Measurements from ENCODE around the gene AP3S1. TPM values are rescaled to one million over a fixed set of nuclear protein-coding genes. Genes with fewer than 3 reads are reported as not detected.

Gene AP3S1
- polyA plus RNA-seq, 3 donors: 30.2 to 86.1 (median 84.8) TPM

DNA sequence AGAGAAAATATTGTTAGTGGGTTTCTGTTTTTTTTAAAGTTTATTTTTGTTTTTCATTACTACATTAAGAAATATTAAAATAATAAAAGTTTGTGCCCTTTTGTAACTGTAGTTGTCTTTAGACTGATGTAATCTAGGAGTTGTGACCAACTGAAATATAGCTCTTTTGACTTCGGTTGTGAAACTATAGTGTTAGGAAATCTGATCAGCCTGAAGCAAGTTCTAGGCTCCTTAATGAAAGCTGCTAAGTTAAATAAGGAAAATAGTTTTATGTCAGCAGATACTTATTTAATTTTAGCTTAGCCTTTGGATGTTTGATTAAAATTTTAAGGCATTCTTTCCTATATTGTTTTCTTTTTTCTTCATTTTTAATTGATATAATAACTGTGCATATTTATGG, 14.2 kb downstream of the AP3S1 start:
- peaks cover 23 to 27% of the 10 kb centered on the region in 2 donors for H3K4me1 ChIP-seq (ENCODE audit: control insufficient read depth in 1 of 2, insufficient read depth in 2 of 2, low read length in 2 of 2)
- TF ChIP-seq, protein P1, sequence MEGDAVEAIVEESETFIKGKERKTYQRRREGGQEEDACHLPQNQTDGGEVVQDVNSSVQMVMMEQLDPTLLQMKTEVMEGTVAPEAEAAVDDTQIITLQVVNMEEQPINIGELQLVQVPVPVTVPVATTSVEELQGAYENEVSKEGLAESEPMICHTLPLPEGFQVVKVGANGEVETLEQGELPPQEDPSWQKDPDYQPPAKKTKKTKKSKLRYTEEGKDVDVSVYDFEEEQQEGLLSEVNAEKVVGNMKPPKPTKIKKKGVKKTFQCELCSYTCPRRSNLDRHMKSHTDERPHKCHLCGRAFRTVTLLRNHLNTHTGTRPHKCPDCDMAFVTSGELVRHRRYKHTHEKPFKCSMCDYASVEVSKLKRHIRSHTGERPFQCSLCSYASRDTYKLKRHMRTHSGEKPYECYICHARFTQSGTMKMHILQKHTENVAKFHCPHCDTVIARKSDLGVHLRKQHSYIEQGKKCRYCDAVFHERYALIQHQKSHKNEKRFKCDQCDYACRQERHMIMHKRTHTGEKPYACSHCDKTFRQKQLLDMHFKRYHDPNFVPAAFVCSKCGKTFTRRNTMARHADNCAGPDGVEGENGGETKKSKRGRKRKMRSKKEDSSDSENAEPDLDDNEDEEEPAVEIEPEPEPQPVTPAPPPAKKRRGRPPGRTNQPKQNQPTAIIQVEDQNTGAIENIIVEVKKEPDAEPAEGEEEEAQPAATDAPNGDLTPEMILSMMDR (IDR thresholded peaks at IDR 0.05): no peak
- H3K27ac ChIP-seq (ENCODE audit: low read depth in 1 of 2, low read length in 2 of 2): peak overlapping the region in 1 of 2 donors; percentile 58
- H3K9ac ChIP-seq (ENCODE audit: insufficient read depth, low read length, poor library complexity, severe bottlenecking): no peak overlapping the region
- peak; percentile 14 to 40 (median 22) for DNase-seq
- H3K4me2 ChIP-seq (replicated peaks; ENCODE audit: extremely low read depth, low read length, poor library complexity, severe bottlenecking): peak overlapping the region; percentile 3
- peaks cover 43% of the 10 kb centered on the region for H3K4me1 Mint-ChIP-seq
- no peak overlapping the region for H3K4me3 Mint-ChIP-seq
- peaks cover 5 to 13% of the 10 kb centered on the region in 2 donors for H3K36me3 Mint-ChIP-seq
- H4K20me1 ChIP-seq (ENCODE audit: insufficient read depth, low read length): peaks cover 44% of the 10 kb centered on the region
- intact Hi-C loops (cut with micrococcal nuclease): no loop called here
- no peak overlapping the region for H2AFZ ChIP-seq (ENCODE audit: insufficient read depth, low read depth, low read length, poor library complexity, severe bottlenecking)
- H3K36me3 ChIP-seq (replicated peaks in 1 of 2; ENCODE audit: control insufficient read depth in 1 of 2, insufficient read depth in 2 of 2, low read length in 2 of 2): no peaks in the 10 kb centered on the region
- H3K27me3 ChIP-seq (ENCODE audit: control insufficient read depth in 2 of 2, insufficient read depth in 2 of 2, low read length in 2 of 2): no peaks in the 10 kb centered on the region
- H3K27me3 Mint-ChIP-seq (ENCODE audit: low read depth in 3 of 3): peaks cover 0 to 2% (median 0%) of the 10 kb centered on the region in 3 donors
- H3K79me2 ChIP-seq (ENCODE audit: insufficient read depth, low read length): peaks cover 98% of the 10 kb centered on the region
- H3K9me3 Mint-ChIP-seq: peaks cover 4 to 11% (median 7%) of the 10 kb centered on the region in 7 donors
- peaks cover 0 to 3% of the 10 kb centered on the region in 2 donors for H3K9me3 ChIP-seq (replicated peaks in 1 of 2; ENCODE audit: control insufficient read depth in 1 of 2, insufficient read depth in 1 of 2, low read length in 2 of 2)
- no peak overlapping the region for H3K4me3 ChIP-seq (replicated peaks in 1 of 3; ENCODE audit: low read depth in 2 of 3, low read length in 3 of 3)
- WGBS (ENCODE audit: insufficient coverage): 0% methylated on average over 1 of the region's 1 CpG
- peak overlapping the region in 3 of 7 donors; percentile 37 to 45 (median 44) for H3K27ac Mint-ChIP-seq

DNA sequence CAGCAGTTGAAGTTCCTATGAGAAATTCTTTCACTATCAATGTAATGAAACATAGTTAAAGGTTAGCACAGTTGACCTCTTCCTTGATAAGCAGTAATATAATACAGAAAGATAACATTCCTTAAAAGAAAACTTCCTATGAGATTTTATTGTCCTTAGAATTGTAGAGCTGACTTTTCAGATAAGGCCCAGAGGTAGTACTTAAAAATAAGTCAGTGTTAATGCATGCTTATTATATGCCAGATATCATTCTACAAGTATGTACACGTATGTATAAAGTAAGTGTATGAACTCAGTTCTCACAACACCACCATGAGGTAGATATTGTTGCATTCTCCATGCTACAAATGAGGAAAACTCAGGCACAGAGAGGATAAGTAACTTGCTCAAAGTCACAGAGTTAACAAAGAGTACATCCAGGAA, 15.3 kb downstream of the AP3S1 start:
- TF ChIP-seq, protein P1 (IDR thresholded peaks at IDR 0.05): no peak
- Mint-ChIP-seq H3K9me3 (peaks cover 4 to 13% (median 9%) of the 10 kb centered on the region in 7 donors), H3K4me3 (no peak overlapping the region), H3K27ac (peak overlapping the region in 2 of 7 donors; percentile 46 to 72), H3K4me1 (peaks cover 38% of the 10 kb centered on the region), H3K27me3 (ENCODE audit: low read depth in 3 of 3) (peaks cover 0 to 2% (median 0%) of the 10 kb centered on the region in 3 donors), H3K36me3 (peaks cover 5 to 13% of the 10 kb centered on the region in 2 donors)
- Histone ChIP-seq H3K79me2 (ENCODE audit: insufficient read depth, low read length) (peaks cover 98% of the 10 kb centered on the region), H3K27me3 (ENCODE audit: control insufficient read depth in 2 of 2, insufficient read depth in 2 of 2, low read length in 2 of 2) (no peaks in the 10 kb centered on the region), H3K4me1 (ENCODE audit: control insufficient read depth in 1 of 2, insufficient read depth in 2 of 2, low read length in 2 of 2) (peaks cover 23 to 27% of the 10 kb centered on the region in 2 donors), H3K4me2 (replicated peaks; ENCODE audit: extremely low read depth, low read length, poor library complexity, severe bottlenecking) (no peak overlapping the region), H2AFZ (ENCODE audit: insufficient read depth, low read depth, low read length, poor library complexity, severe bottlenecking) (no peak overlapping the region), H3K9me3 (replicated peaks in 1 of 2; ENCODE audit: control insufficient read depth in 1 of 2, insufficient read depth in 1 of 2, low read length in 2 of 2) (peaks cover 0 to 3% of the 10 kb centered on the region in 2 donors), H3K4me3 (replicated peaks in 1 of 3; ENCODE audit: low read depth in 2 of 3, low read length in 3 of 3) (no peak overlapping the region), H3K9ac (ENCODE audit: insufficient read depth, low read length, poor library complexity, severe bottlenecking) (no peak overlapping the region), H4K20me1 (ENCODE audit: insufficient read depth, low read length) (peaks cover 37% of the 10 kb centered on the region), H3K36me3 (replicated peaks in 1 of 2; ENCODE audit: control insufficient read depth in 1 of 2, insufficient read depth in 2 of 2, low read length in 2 of 2) (no peaks in the 10 kb centered on the region), H3K27ac (ENCODE audit: low read depth in 1 of 2, low read length in 2 of 2) (peak overlapping the region in 1 of 2 donors; percentile 17)
- no CpG with 5 or more reads among the region's 1 CpG for WGBS (ENCODE audit: insufficient coverage)
- intact Hi-C loops (cut with micrococcal nuclease): no loop called here
- DNase-seq: no peak

All from CD14-positive monocyte (primary cell).